H1 (cell line): ENCODE measurements around the gene CHCHD6. TPM values are rescaled to one million over a fixed set of nuclear protein-coding genes. Genes with fewer than 3 reads are reported as not detected.
A peak's percentile ranks its signal among the peaks of the same experiment; 100 is the strongest.

Experiments used
- CTCF ChIA-PET: fragments of 300-600 bp; sonication (Branson Sonifier 250); formaldehyde crosslinking; loops from one replicate; lab custom pipeline; 2021; ENCODE audit not compliant: partially characterized antibody; lab: Charles Lee
- POLR2A ChIA-PET: fragments of 300-600 bp; sonication (Branson Sonifier 250); formaldehyde crosslinking; loops from one replicate; lab custom pipeline; 2021; ENCODE audit warnings: inconsistent platforms; ENCODE audit not compliant: partially characterized antibody; lab: Charles Lee
- DNase-seq, 2 experiments: peaks; one replicate each; pipeline versions ENCODE4 v3.0.0 to v3.0.0-alpha.2; 2010 to 2022; ENCODE audit warnings: low spot score in 2 of 2, low read depth in 1 of 2, mixed read lengths in 1 of 2
- FAIRE-seq: peaks from 2 replicates; lab custom pipeline; 2011; peaks lifted over from hg19 to GRCh38; lab: Jason Lieb, UNC
- H2AFZ ChIP-seq: 2 replicates; pipeline ENCODE4 v1.8.1; 2012; ENCODE audit warnings: low read length, inconsistent platforms
- H2AK5ac ChIP-seq: 2 replicates; pipeline ENCODE4 v1.6.1; 2013; ENCODE audit warnings: low read depth, low read length
- H2BK120ac ChIP-seq: replicated peaks from 2 replicates; pipeline ENCODE3; 2013; ENCODE audit warnings: low read depth, low read length, inconsistent platforms
- H2BK12ac ChIP-seq: 2 replicates; pipeline ENCODE4 v1.6.1; 2013; ENCODE audit warnings: low read depth, low read length
- H2BK15ac ChIP-seq: 2 replicates; pipeline ENCODE4 v1.6.1; 2013; ENCODE audit warnings: low read length
- H2BK20ac ChIP-seq: 2 replicates; pipeline ENCODE4 v1.6.1; 2013; ENCODE audit warnings: low read length
- H2BK5ac ChIP-seq: 2 replicates; pipeline ENCODE4 v1.6.1; 2013; ENCODE audit warnings: low read depth, low read length
- H3K14ac ChIP-seq: 2 replicates; pipeline ENCODE4 v1.6.1; 2013; ENCODE audit warnings: inconsistent platforms; ENCODE audit not compliant: insufficient read length
- H3K18ac ChIP-seq: 2 replicates; pipeline ENCODE4 v1.6.1; 2013; ENCODE audit warnings: low read length; ENCODE audit errors: extremely low read depth
- H3K23ac ChIP-seq: 2 replicates; pipeline ENCODE4 v1.6.1; 2013; ENCODE audit warnings: inconsistent platforms; ENCODE audit not compliant: insufficient read length
- H3K23me2 ChIP-seq: 2 replicates; pipeline ENCODE4 v1.6.1; 2013; ENCODE audit warnings: low read depth, low read length
- H3K27ac ChIP-seq: 2 replicates; pipeline ENCODE4 v1.6.1; 2011; ENCODE audit warnings: low read depth, low read length, inconsistent platforms
- H3K27me3 ChIP-seq, 4 experiments: replicated peaks in 1 of 4; 1 replicate in 1 of 4; 2 replicates in 3 of 4; pipeline versions ENCODE4 v1.6.1 to v1.8.1; 2011 to 2013; ENCODE audit warnings: low read length in 3 of 4, mild to moderate bottlenecking in 3 of 4, inconsistent platforms in 2 of 4, mixed read lengths in 2 of 4, moderate library complexity in 1 of 4; ENCODE audit not compliant: control insufficient read depth in 3 of 4, insufficient read depth in 3 of 4; ENCODE audit errors: extremely low read depth in 1 of 4
- H3K36me3 ChIP-seq, 4 experiments: 2 replicates each; pipeline versions ENCODE4 v1.6.1 to v1.8.1; 2011 to 2013; ENCODE audit warnings: mild to moderate bottlenecking in 4 of 4, low read length in 3 of 4, moderate library complexity in 2 of 4, control low read depth in 1 of 4, inconsistent platforms in 1 of 4; ENCODE audit not compliant: insufficient read depth in 4 of 4, control insufficient read depth in 2 of 4
- H3K4ac ChIP-seq: replicated peaks from 2 replicates; pipeline ENCODE3; 2013; ENCODE audit warnings: low read length, low read depth, mixed read lengths, inconsistent platforms; ENCODE audit not compliant: insufficient read length
- H3K4me1 ChIP-seq, 4 experiments: replicated peaks in 1 of 4; 1 replicate in 1 of 4; 2 replicates in 3 of 4; pipeline versions ENCODE4 v1.6.1 to v1.8.1; 2011 to 2013; ENCODE audit warnings: low read length in 3 of 4, inconsistent platforms in 2 of 4, mixed read lengths in 1 of 4; ENCODE audit not compliant: insufficient read depth in 4 of 4, control insufficient read depth in 3 of 4
- H3K4me2 ChIP-seq, 2 experiments: 2 replicates each; pipeline versions ENCODE4 v1.6.1 to v1.8.1; 2011 to 2013; ENCODE audit warnings: low read depth in 2 of 2, low read length in 2 of 2, control low read depth in 1 of 2, inconsistent platforms in 1 of 2, mild to moderate bottlenecking in 1 of 2; ENCODE audit not compliant: insufficient read depth in 1 of 2
- H3K4me3 ChIP-seq, 4 experiments: fragments of 200-600, 300-600 bp in 1 of 4; sonication (generic), shearing (Covaris generic), sonication (Bioruptor Twin) in 1 of 4; 2 replicates each; pipeline versions ENCODE4 v1.5.1 to v1.8.1; 2011 to 2016; ENCODE audit warnings: low read length in 4 of 4, low read depth in 3 of 4, control low read depth in 2 of 4, inconsistent platforms in 2 of 4, mild to moderate bottlenecking in 2 of 4, mixed read lengths in 1 of 4, moderate library complexity in 1 of 4; ENCODE audit not compliant: insufficient read depth in 2 of 4; ENCODE audit errors: extremely low read depth in 1 of 4
- H3K56ac ChIP-seq: replicated peaks from 2 replicates; pipeline ENCODE3; 2013; ENCODE audit warnings: low read depth, mild to moderate bottlenecking, mixed read lengths, low read length, inconsistent platforms; ENCODE audit not compliant: insufficient read length
- H3K79me1 ChIP-seq: 2 replicates; pipeline ENCODE4 v1.6.1; 2013; ENCODE audit warnings: low read depth, low read length, control low read depth
- H3K79me2 ChIP-seq, 2 experiments: 2 replicates each; pipeline versions ENCODE4 v1.6.1 to v1.8.1; 2012 to 2013; ENCODE audit warnings: low read length in 2 of 2, mild to moderate bottlenecking in 2 of 2, inconsistent platforms in 1 of 2; ENCODE audit not compliant: insufficient read depth in 2 of 2, control insufficient read depth in 1 of 2
- H3K9ac ChIP-seq, 4 experiments: replicated peaks in 1 of 4; 1 replicate in 1 of 4; 2 replicates in 3 of 4; pipeline versions ENCODE4 v1.6.1 to v1.8.1; 2011 to 2013; ENCODE audit warnings: low read depth in 3 of 4, low read length in 3 of 4, control low read depth in 2 of 4, mild to moderate bottlenecking in 2 of 4, moderate library complexity in 2 of 4, inconsistent platforms in 1 of 4; ENCODE audit errors: extremely low read depth in 1 of 4
- H3K9me3 ChIP-seq, 2 experiments: 2 replicates each; pipeline versions ENCODE4 v1.6.1 to v1.8.1; 2012 to 2013; ENCODE audit warnings: mild to moderate bottlenecking in 2 of 2, moderate library complexity in 2 of 2, control low read depth in 1 of 2, inconsistent platforms in 1 of 2, low read depth in 1 of 2, low read length in 1 of 2, mixed read lengths in 1 of 2; ENCODE audit not compliant: insufficient read depth in 2 of 2
- H4K20me1 ChIP-seq, 2 experiments: replicated peaks in 1 of 2; 2 replicates each; pipeline versions ENCODE3 to v1.8.1; 2011 to 2013; ENCODE audit warnings: inconsistent platforms in 2 of 2, low read length in 2 of 2, mild to moderate bottlenecking in 1 of 2; ENCODE audit not compliant: insufficient read depth in 2 of 2, control insufficient read depth in 1 of 2
- H4K5ac ChIP-seq: 2 replicates; pipeline ENCODE4 v1.6.1; 2013; ENCODE audit warnings: low read length, low read depth, mixed read lengths, inconsistent platforms; ENCODE audit not compliant: insufficient read length
- H4K8ac ChIP-seq: 2 replicates; pipeline ENCODE4 v1.8.0; 2013; ENCODE audit warnings: mild to moderate bottlenecking, moderate library complexity, low read length, inconsistent platforms; ENCODE audit not compliant: insufficient read depth; ENCODE audit errors: extremely low read depth
- H4K91ac ChIP-seq: replicated peaks from 2 replicates; pipeline ENCODE3; 2013; ENCODE audit warnings: low read length, mixed read lengths, inconsistent platforms; ENCODE audit not compliant: insufficient read length
- BRCA1 ChIP-seq: IDR thresholded peaks from 2 replicates; pipeline ENCODE4 v1.6.1; 2012; ENCODE audit warnings: low read depth, low read length, improper control_type of control experiment
- CTCF ChIP-seq, 3 experiments: IDR thresholded peaks; 1 replicate in 2 of 3; 2 replicates in 1 of 3; pipeline versions ENCODE4 v1.5.1 to v1.6.1; 2011; ENCODE audit warnings: low read length in 3 of 3, mild to moderate bottlenecking in 3 of 3, inconsistent platforms in 2 of 3, low read depth in 1 of 3, moderate library complexity in 1 of 3; ENCODE audit not compliant: insufficient read depth in 1 of 3; ENCODE audit errors: control extremely low read depth in 1 of 3
- WGBS, 2 experiments: shearing (Covaris generic) in 1 of 2; methylation state at CpG; one replicate each; pipeline versions ENCODE4 v1.1.6 to v1.1.7; 2013 to 2015; ENCODE audit warnings: low lambda C conversion rate in 2 of 2, mixed read lengths in 2 of 2, inconsistent platforms in 1 of 2, low coverage in 1 of 2, missing lambda C conversion rate in 1 of 2; ENCODE audit not compliant: insufficient replicate concordance in 2 of 2, insufficient coverage in 1 of 2, insufficient read length in 1 of 2; ENCODE audit errors: extremely low coverage in 1 of 2, missing lambda C conversion rate in 1 of 2; 5-methylcytosine and 5-hydroxymethylcytosine counted together
- polyA plus RNA-seq, 7 experiments: library from polyadenylated mRNA; depleted of rRNA in 3 of 7; stranded (reverse) in 5 of 7; unstranded in 2 of 7; fragments of >200 nt in 5 of 7; fragments of 200-250 nt in 2 of 7; gene quantifications; 1 replicate in 5 of 7; 2 replicates in 1 of 7; 4 replicates in 1 of 7; pipeline versions ENCODE4 v1.2.1 to v1.2.3, GENCODE V29; 2011 to 2013; ENCODE audit warnings: missing spikeins in 2 of 7, mixed read lengths in 2 of 7
- total RNA-seq: library from RNA; stranded (reverse); fragmentation: NEBNext Ultra II Directional; extraction: Animal tissue kit (Norgen Biotek cat#: 25700); gene quantifications from 2 replicates; pipeline ENCODE4 v1.2.1, GENCODE V29; 2021

The CHCHD6 gene
- total and polyA plus RNA-seq, 2 of the 8 experiments (the other 6 are each of a cell fraction or from before 2014, with no cell fraction given), result 32.4 to 37.6 TPM

GRCh38 chr3:126972866-126973265, 268.8 kb downstream of the CHCHD6 start:
- Histone ChIP-seq H3K4me1 (peaks cover 2 to 10% (median 5%) of the 10 kb centered on the region in 4 experiments; a peak in 4 of 7 replicates), H2BK12ac (no peak overlapping the region), H3K79me2 (no peaks in the 10 kb centered on the region), H2BK120ac (no peak overlapping the region), H3K9me3 (peaks cover 2 to 8% of the 10 kb centered on the region in 2 experiments; a peak in 2 of 4 replicates), H3K23me2 (no peaks in the 10 kb centered on the region), H3K4ac (no peak overlapping the region), H3K4me3 (no peak overlapping the region), H3K18ac (no peak overlapping the region), H3K27ac (no peak overlapping the region), H3K14ac (no peak overlapping the region), H4K5ac (no peak overlapping the region), H2AFZ (no peak overlapping the region), H3K27me3 (no peaks in the 10 kb centered on the region), H3K4me2 (no peak overlapping the region), H3K36me3 (no peaks in the 10 kb centered on the region), H3K9ac (no peak overlapping the region), H3K56ac (no peak overlapping the region), H2BK20ac (no peak overlapping the region), H4K8ac (no peak overlapping the region), H2AK5ac (no peak overlapping the region), H3K23ac (no peak overlapping the region), H2BK5ac (no peak overlapping the region), H4K91ac (no peak overlapping the region), H2BK15ac (no peak overlapping the region), H3K79me1 (no peaks in the 10 kb centered on the region), H4K20me1 (no peaks in the 10 kb centered on the region)
- POLR2A ChIA-PET, result interaction anchor here (1.3 to 1.5 kb wide), 2 partner anchors 9 to 12 kb away, joined by 3 to 4 read pairs; no protein-coding TSS in a partner anchor
- CTCF ChIA-PET, result interaction anchor here (0.6 to 3.5 kb wide), 19 partner anchors 9 to 1085 kb away, joined by 3 to 21 read pairs (median 4); partner anchors contain the start of gene PLXNA1
- TF ChIP-seq BRCA1 (no peak), CTCF (IDR thresholded peaks at IDR 0.05; ENCODE audit: control extremely low read depth in 1 of 3, insufficient read depth in 1 of 3, low read depth in 1 of 3, low read length in 3 of 3) (peak; percentile 26 to 41 (median 31))
- 81% methylated on average over 5 of the region's 5 CpGs; no CpG with 5 or more reads in 1 of the 2 experiments for WGBS, 2 experiments
- DNase-seq (no peak), FAIRE-seq (no peak)
